GM23338 (cell line): Measurements from ENCODE around the gene POPDC3. TPM values are rescaled to one million over a fixed set of nuclear protein-coding genes. Genes with fewer than 3 reads are reported as not detected.

Source experiments
- ATAC-seq: fragments of 200-7000 bp; cut with Tn5 transposase; 3 replicates; pipeline ENCODE4 v1.9.1; 2020
- DNase-seq: peaks from one replicate; pipeline ENCODE4 v3.0.0-alpha.2; 2015; ENCODE audit warnings: low spot score
- H2AFZ ChIP-seq: fragments of 200-600 bp; sonication (generic); 2 replicates; pipeline ENCODE4 v1.8.0; 2016; ENCODE audit warnings: antibody characterized with exemption, mild to moderate bottlenecking, moderate library complexity
- H3F3A ChIP-seq: fragments of 200-600 bp; sonication (generic); replicated peaks from 2 replicates; pipeline ENCODE4 v1.8.0; 2017; ENCODE audit warnings: antibody characterized with exemption, mixed run types, low read depth
- H3K27ac ChIP-seq: fragments of 200-600 bp; sonication (generic); 2 replicates; pipeline ENCODE4 v1.6.1; 2016; ENCODE audit warnings: low read depth
- H3K27me3 ChIP-seq: fragments of 200-600 bp; sonication (generic); 2 replicates; pipeline ENCODE4 v1.8.0; 2016; ENCODE audit warnings: mild to moderate bottlenecking, mixed run types, moderate library complexity; ENCODE audit not compliant: insufficient read depth
- H3K36me3 ChIP-seq: fragments of 200-600 bp; sonication (generic); 2 replicates; pipeline ENCODE4 v1.8.0; 2016; ENCODE audit warnings: mild to moderate bottlenecking; ENCODE audit not compliant: insufficient read depth
- H3K4me1 ChIP-seq: fragments of 200-600 bp; sonication (generic); 2 replicates; pipeline ENCODE4 v1.8.0; 2016; ENCODE audit warnings: mild to moderate bottlenecking, moderate library complexity; ENCODE audit not compliant: insufficient read depth
- H3K4me2 ChIP-seq: fragments of 200-600 bp; sonication (generic); 2 replicates; pipeline ENCODE4 v1.7.1; 2017; ENCODE audit warnings: mixed run types
- H3K4me3 ChIP-seq: fragments of 200-600 bp; sonication (generic); 2 replicates; pipeline ENCODE4 v1.6.1; 2016; ENCODE audit warnings: mixed run types
- H3K79me2 ChIP-seq: fragments of 200-600 bp; sonication (generic); replicated peaks from 2 replicates; pipeline ENCODE4 v1.8.0; 2017; ENCODE audit warnings: mild to moderate bottlenecking; ENCODE audit not compliant: insufficient read depth
- H3K9me2 ChIP-seq: fragments of 200-600 bp; sonication (generic); 2 replicates; pipeline ENCODE4 v1.8.0; 2017; ENCODE audit not compliant: insufficient read depth
- H4K20me1 ChIP-seq: fragments of 200-600 bp; sonication (generic); replicated peaks from 2 replicates; pipeline ENCODE4 v1.8.0; 2017; ENCODE audit warnings: mild to moderate bottlenecking; ENCODE audit not compliant: insufficient read depth
- H3K27ac Mint-ChIP-seq: 2 replicates; pipeline ENCODE4 v1.8.0; 2020; ENCODE audit warnings: inconsistent platforms, mild to moderate bottlenecking, moderate library complexity, mixed read lengths
- H3K27me3 Mint-ChIP-seq: 3 replicates; pipeline ENCODE4 v1.8.0; 2022; ENCODE audit warnings: low read depth, mild to moderate bottlenecking, moderate library complexity, mixed read lengths, inconsistent platforms; ENCODE audit not compliant: insufficient read depth, poor library complexity
- H3K36me3 Mint-ChIP-seq: 3 replicates; pipeline ENCODE4 v1.8.0; 2021; ENCODE audit warnings: low read depth, mild to moderate bottlenecking, inconsistent platforms, moderate library complexity, mixed read lengths
- H3K4me1 Mint-ChIP-seq: 3 replicates; pipeline ENCODE4 v1.8.0; 2020; ENCODE audit warnings: mild to moderate bottlenecking, inconsistent platforms, mixed read lengths
- H3K4me3 Mint-ChIP-seq: 3 replicates; pipeline ENCODE4 v1.8.0; 2021; ENCODE audit warnings: moderate library complexity, mild to moderate bottlenecking, inconsistent platforms, mixed read lengths
- H3K9me3 Mint-ChIP-seq: 3 replicates; pipeline ENCODE4 v1.8.0; 2020; ENCODE audit warnings: moderate library complexity, mild to moderate bottlenecking, inconsistent platforms, mixed read lengths
- CTCF ChIP-seq, 2 experiments: fragments of 200-600 bp in 1 of 2; sonication (generic) in 1 of 2; conservative IDR thresholded peaks; 2 replicates each; pipeline versions ENCODE4 v1.5.1 to v1.6.1; 2016 to 2017; ENCODE audit warnings: antibody characterized with exemption in 2 of 2, low read depth in 2 of 2, mild to moderate bottlenecking in 2 of 2, moderate library complexity in 1 of 2
- ETS1 ChIP-seq: IDR thresholded peaks from 2 replicates; pipeline ENCODE4 v1.6.1; 2016; ENCODE audit warnings: antibody characterized with exemption
- POLR2AphosphoS5 ChIP-seq: IDR thresholded peaks from 2 replicates; pipeline ENCODE4 v1.6.1; 2016; ENCODE audit warnings: antibody characterized with exemption, low read depth
- REST ChIP-seq: IDR thresholded peaks from one replicate; pipeline ENCODE4 v1.6.1; 2018; ENCODE audit warnings: antibody characterized with exemption; ENCODE audit not compliant: unreplicated experiment
- STAT1 ChIP-seq: IDR thresholded peaks from one replicate; pipeline ENCODE4 v1.6.1; 2016; ENCODE audit warnings: antibody characterized with exemption; ENCODE audit not compliant: unreplicated experiment
- ZNF114 ChIP-seq: fragments of 250-450 bp; sonication (Bioruptor Pico); IDR thresholded peaks from 2 replicates; pipeline ENCODE4 v1.5.0; 2020; ENCODE audit warnings: mild to moderate bottlenecking, moderate library complexity
- ZNF462 ChIP-seq: fragments of 250-450 bp; sonication (Bioruptor Pico); IDR thresholded peaks from 2 replicates; pipeline ENCODE4 v1.5.0; 2020; ENCODE audit warnings: mild to moderate bottlenecking, moderate library complexity
- polyA plus RNA-seq: library from polyadenylated mRNA; unstranded; fragments of >200 nt; fragmentation: Nextera tagmentation; extraction: Ambion mirVana; gene quantifications from 2 replicates; pipeline ENCODE4 v1.2.1, GENCODE V29; 2016
- total RNA-seq: library from RNA; depleted of rRNA; stranded (reverse); fragments of >200 nt; shearing (Covaris generic); gene quantifications from 2 replicates; pipeline ENCODE4 v1.2.3, GENCODE V29; 2014

Gene POPDC3
- total and polyA plus RNA-seq, 2 experiments from 2014 or later = 5.1 to 5.7 TPM

GRCh38 chr6:105113422-105113821 lies 66.4 kb downstream of the POPDC3 start (continued):
- TF ChIP-seq ETS1 = no peak
- no peak for TF ChIP-seq ZNF462 (CRISPR knock-in tag)
- TF ChIP-seq POLR2AphosphoS5 = no peak

GRCh38 chr6:105112577-105112976 lies 67.2 kb downstream of the POPDC3 start:
- H3K4me2 ChIP-seq = no peak overlapping the region
- no peaks in the 10 kb centered on the region for H3K36me3 ChIP-seq
- H3K27ac Mint-ChIP-seq = no peak overlapping the region
- H3K27ac ChIP-seq = no peak overlapping the region
- DNase-seq (peak; percentile 44), ATAC-seq (peak; percentile 73)
- H3K27me3 Mint-ChIP-seq = peaks cover 3% of the 10 kb centered on the region
- peak; percentile 31 to 59; a peak in 3 of 4 replicates for TF ChIP-seq CTCF (conservative IDR thresholded peaks at IDR 0.05; ENCODE audit: low read depth in 2 of 2)
- no peak for TF ChIP-seq REST
- no peak for TF ChIP-seq STAT1
- TF ChIP-seq ZNF114 = no peak
- no peaks in the 10 kb centered on the region for H3F3A ChIP-seq
- H3K4me3 ChIP-seq = no peak overlapping the region
- no peaks in the 10 kb centered on the region for H3K79me2 ChIP-seq
- H2AFZ ChIP-seq = no peak overlapping the region
- no peaks in the 10 kb centered on the region for H3K36me3 Mint-ChIP-seq
- H3K9me2 ChIP-seq = no peaks in the 10 kb centered on the region
- H3K27me3 ChIP-seq = no peaks in the 10 kb centered on the region
- H3K4me3 Mint-ChIP-seq = no peak overlapping the region
- H4K20me1 ChIP-seq = no peaks in the 10 kb centered on the region
- peaks cover 9% of the 10 kb centered on the region for H3K4me1 Mint-ChIP-seq
- H3K9me3 Mint-ChIP-seq = no peaks in the 10 kb centered on the region
- H3K4me1 ChIP-seq = no peaks in the 10 kb centered on the region
